ENCODE measurements around the gene PLXNA4.

PLXNA4 gene

GRCh38 chr7:132475037-132475668, 101.1 kb downstream of the PLXNA4 start:
- TF ChIP-seq CTCF (IDR thresholded peaks at IDR 0.05; ENCODE audit: low read depth, low read length), result no peak
- no peak overlapping the region for H3K4me3 ChIP-seq (ENCODE audit: low read depth, low read length)

GRCh38 chr7:132472463-132473120, 103.7 kb downstream of the PLXNA4 start:
- no peak overlapping the region for H3K4me3 ChIP-seq (ENCODE audit: low read depth, low read length)
- no peak for TF ChIP-seq CTCF (IDR thresholded peaks at IDR 0.05; ENCODE audit: low read depth, low read length)

- no peak for TF ChIP-seq CTCF (IDR thresholded peaks at IDR 0.05; ENCODE audit: low read depth, low read length)
- no peak overlapping the region for H3K4me3 ChIP-seq (ENCODE audit: low read depth, low read length)
These were observed 104.8 kb downstream of the PLXNA4 start for GRCh38 chr7:132471515-132471914.

GRCh38 chr7:132469681-132470080, 106.6 kb downstream of the PLXNA4 start:
- TF ChIP-seq CTCF (IDR thresholded peaks at IDR 0.05; ENCODE audit: low read depth, low read length), result no peak
- no peak overlapping the region for H3K4me3 ChIP-seq (ENCODE audit: low read depth, low read length)

- H3K4me3 ChIP-seq (ENCODE audit: low read depth, low read length), result no peak overlapping the region
- TF ChIP-seq CTCF (IDR thresholded peaks at IDR 0.05; ENCODE audit: low read depth, low read length), result no peak
These were observed 107.0 kb downstream of the PLXNA4 start for GRCh38 chr7:132469264-132469663.

GRCh38 chr7:132466367-132466766, 109.9 kb downstream of the PLXNA4 start:
- no peak for TF ChIP-seq CTCF (IDR thresholded peaks at IDR 0.05; ENCODE audit: low read depth, low read length)
- no peak overlapping the region for H3K4me3 ChIP-seq (ENCODE audit: low read depth, low read length)

- no peak overlapping the region for H3K4me3 ChIP-seq (ENCODE audit: low read depth, low read length)
- no peak for TF ChIP-seq CTCF (IDR thresholded peaks at IDR 0.05; ENCODE audit: low read depth, low read length)
These were observed 110.8 kb downstream of the PLXNA4 start for GRCh38 chr7:132465516-132465915.

Measured in WI38 (cell line).